Ovary (tissue), 9 donors: Measurements from ENCODE around the gene NAB2. TPM values are rescaled to one million over a fixed set of nuclear protein-coding genes. Genes with fewer than 3 reads are reported as not detected.

Experiments
- DNase-seq, 5 donors: peaks; one replicate each; pipeline ENCODE4 v3.0.0-alpha.2; 2019 to 2020
- H3K27ac ChIP-seq, 2 donors: fragments of 200-600 bp; one replicate each; pipeline versions ENCODE4 v1.5.1 to v1.8.0; 2019 to 2022
- H3K27me3 ChIP-seq: fragments of 200-600 bp; one replicate; pipeline ENCODE4 v1.8.0; 2022
- H3K36me3 ChIP-seq: fragments of 200-600 bp; sonication (generic); one replicate; pipeline ENCODE4 v1.5.1; 2019
- H3K4me1 ChIP-seq: one replicate; pipeline ENCODE4 v1.8.1; 2013; ENCODE audit warnings: mild to moderate bottlenecking, moderate library complexity; ENCODE audit not compliant: insufficient read depth
- H3K4me3 ChIP-seq: fragments of 200-600 bp; sonication (generic); one replicate; pipeline ENCODE4 v1.5.1; 2017
- H3K9me3 ChIP-seq, 2 donors: fragments of 200-600 bp in 1 of 2; sonication (generic) in 1 of 2; one replicate each; pipeline versions ENCODE4 v1.5.1 to v1.8.1; 2013 to 2019; ENCODE audit warnings: mild to moderate bottlenecking in 1 of 2, moderate library complexity in 1 of 2
- EP300 ChIP-seq: sonication (generic); formaldehyde crosslinking; IDR thresholded peaks from one replicate; pipeline ENCODE4 v1.6.1; 2017; ENCODE audit warnings: antibody characterized with exemption
- POLR2A ChIP-seq: fragments of 450-650 bp; IDR thresholded peaks from one replicate; pipeline ENCODE4 v1.6.1; 2017; ENCODE audit warnings: antibody characterized with exemption, mild to moderate bottlenecking, moderate library complexity
- WGBS, 3 donors: extraction: QIAGEN DNeasy Blood & Tissue Kit in 1 of 3; methylation state at CpG; one replicate each; pipeline versions ENCODE4 v1.1.5 to v1.1.7; 2013 to 2017; 5-methylcytosine and 5-hydroxymethylcytosine counted together
- intact Hi-C, 4 donors: fragments of 100-400 bp; cut with DNase I; formaldehyde crosslinking; loops; one replicate each; pipeline versions ENCODE4 v1.11.0 to v1.15.1; 2022 to 2023
- polyA plus RNA-seq, 2 donors: library from polyadenylated mRNA; stranded (reverse); fragments of 200-250 nt in 1 of 2; fragments of 350-450 nt in 1 of 2; fragmentation: Illumina TruSeq in 1 of 2; extraction: RNeasy Lipid Tissue Mini Kit (QIAGEN cat#74804) in 1 of 2; gene quantifications; one replicate each; pipeline ENCODE4 v1.2.3, GENCODE V29; 2013 to 2014
- total RNA-seq, 7 donors: library from RNA; depleted of rRNA in 2 of 7; stranded (reverse); fragments of >200 nt in 2 of 7; fragmentation: NEBNext Ultra II Directional in 3 of 7; extraction: Animal tissue kit (Norgen Biotek cat#: 25700) in 3 of 7; gene quantifications; one replicate each; pipeline versions ENCODE4 v1.1.0 to v1.2.4, GENCODE V29; 2016 to 2023
- TF ChIP-seq, protein P1 (sequence below), 3 donors: fragments of 450-650 bp in 2 of 3; fragments of 200-600 bp in 1 of 3; IDR thresholded peaks; one replicate each; pipeline versions ENCODE4 v1.5.1 to v1.8.0; 2016 to 2022; ENCODE audit warnings: antibody characterized with exemption in 3 of 3, mild to moderate bottlenecking in 1 of 3
- donor health status: DM: no; HTN: no; CAD: no; lungs with moderate emphysema.
- donor health status: DM: no; HTN: no; CAD: no.
- donor health status: Bipolar disorder and iron deficiency.
- donor health status: DM: yes; HTN: yes; CAD: no.
- donor health status: DM: no; HTN: no; CAD: no.
- donor health status: DM: yes; HTN: yes; CAD: no.

NAB2 gene
- total and polyA plus RNA-seq, 9 donors = 27.5 to 103 (median 47.4) TPM

DNA sequence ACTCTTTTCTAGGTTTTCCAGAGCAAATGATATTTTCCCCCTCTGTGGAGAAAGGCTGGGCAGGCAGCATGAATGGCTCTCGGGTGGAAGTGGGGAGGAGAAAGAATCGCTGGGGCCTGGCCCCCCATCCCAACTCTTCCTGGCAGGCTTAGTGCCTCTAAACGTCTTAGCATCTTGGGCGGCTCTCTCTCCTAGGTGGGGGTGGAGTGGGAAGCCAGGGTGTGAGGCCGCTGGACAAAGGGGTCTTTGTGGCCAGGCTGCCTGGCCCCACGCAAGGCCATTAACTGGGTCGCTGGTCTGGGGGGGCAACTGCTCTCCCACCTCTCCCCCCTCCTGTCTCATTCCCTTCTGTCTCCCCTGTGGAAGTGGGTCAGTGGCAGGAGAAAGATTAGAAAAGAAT, 53.8 kb downstream of the NAB2 start:
- TF ChIP-seq, protein P1, sequence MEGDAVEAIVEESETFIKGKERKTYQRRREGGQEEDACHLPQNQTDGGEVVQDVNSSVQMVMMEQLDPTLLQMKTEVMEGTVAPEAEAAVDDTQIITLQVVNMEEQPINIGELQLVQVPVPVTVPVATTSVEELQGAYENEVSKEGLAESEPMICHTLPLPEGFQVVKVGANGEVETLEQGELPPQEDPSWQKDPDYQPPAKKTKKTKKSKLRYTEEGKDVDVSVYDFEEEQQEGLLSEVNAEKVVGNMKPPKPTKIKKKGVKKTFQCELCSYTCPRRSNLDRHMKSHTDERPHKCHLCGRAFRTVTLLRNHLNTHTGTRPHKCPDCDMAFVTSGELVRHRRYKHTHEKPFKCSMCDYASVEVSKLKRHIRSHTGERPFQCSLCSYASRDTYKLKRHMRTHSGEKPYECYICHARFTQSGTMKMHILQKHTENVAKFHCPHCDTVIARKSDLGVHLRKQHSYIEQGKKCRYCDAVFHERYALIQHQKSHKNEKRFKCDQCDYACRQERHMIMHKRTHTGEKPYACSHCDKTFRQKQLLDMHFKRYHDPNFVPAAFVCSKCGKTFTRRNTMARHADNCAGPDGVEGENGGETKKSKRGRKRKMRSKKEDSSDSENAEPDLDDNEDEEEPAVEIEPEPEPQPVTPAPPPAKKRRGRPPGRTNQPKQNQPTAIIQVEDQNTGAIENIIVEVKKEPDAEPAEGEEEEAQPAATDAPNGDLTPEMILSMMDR (IDR thresholded peaks at IDR 0.05) = no peak
- no peak for TF ChIP-seq EP300
- no peak for TF ChIP-seq POLR2A
- no peaks in the 10 kb centered on the region for H3K27me3 ChIP-seq
- H3K9me3 ChIP-seq = no peaks in the 10 kb centered on the region
- 33 to 41% (median 35%) methylated on average over 7 of the region's 7 CpGs for WGBS, 3 donors
- peaks cover 40% of the 10 kb centered on the region for H3K4me1 ChIP-seq
- H3K27ac ChIP-seq = peak overlapping the region; percentile 67 to 79
- intact Hi-C loops = no loop called here
- peak in 1 of 5 donors; percentile 39 for DNase-seq
- no peak overlapping the region for H3K4me3 ChIP-seq
- no peaks in the 10 kb centered on the region for H3K36me3 ChIP-seq

DNA sequence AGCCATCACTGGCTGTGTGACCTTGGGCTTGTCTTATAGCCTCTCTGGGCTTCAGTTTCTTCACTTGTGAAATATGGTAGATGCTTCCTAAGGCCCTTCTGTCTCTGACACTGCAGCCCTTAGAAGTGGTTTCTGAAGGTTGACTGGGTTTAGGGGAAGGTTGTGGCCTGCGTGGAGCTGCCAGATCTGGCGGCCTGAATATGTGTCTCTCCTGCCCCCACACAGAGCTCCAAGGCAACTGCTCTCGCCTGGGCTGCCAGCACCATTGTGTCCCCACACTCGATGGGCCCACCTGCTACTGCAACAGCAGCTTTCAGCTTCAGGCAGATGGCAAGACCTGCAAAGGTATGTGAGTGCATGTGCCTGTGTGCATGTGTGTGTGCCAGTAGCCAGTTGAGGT, 54.5 kb downstream of the NAB2 start:
- TF ChIP-seq, protein P1 (IDR thresholded peaks at IDR 0.05) = no peak
- TF ChIP-seq POLR2A = no peak
- Histone ChIP-seq H3K36me3 (no peaks in the 10 kb centered on the region), H3K27ac (peak overlapping the region; percentile 67 to 79), H3K9me3 (no peaks in the 10 kb centered on the region), H3K4me1 (peaks cover 39% of the 10 kb centered on the region), H3K27me3 (no peaks in the 10 kb centered on the region), H3K4me3 (no peak overlapping the region)
- intact Hi-C loops = no loop called here
- 61 to 68% (median 67%) methylated on average over 4 of the region's 4 CpGs for WGBS, 3 donors
- peak in 1 of 5 donors; percentile 26 for DNase-seq

Other genes starting within 250 kb of the NAB2 start
- gene SDR9C7, start 154.7 kb upstream of the NAB2 start, total RNA-seq = under 1 TPM in 3 of 7 donors, not detected in 4; 0.10 to 0.25 (median 0.25) TPM
- under 1 TPM in 1 of 2 donors, not detected in 1; 0.07 TPM for gene SDR9C7, start 154.7 kb upstream of the NAB2 start, polyA plus RNA-seq
- gene RDH16, start 131.5 kb upstream of the NAB2 start, total RNA-seq = under 1 TPM; 0.24 to 0.64 (median 0.45) TPM
- gene RDH16, start 131.5 kb upstream of the NAB2 start, polyA plus RNA-seq = under 1 TPM; 0.22 to 0.34 TPM
- 10 to 100 TPM in 1 of 7 donors, 1 to 10 TPM in 6; 3.3 to 10.4 (median 7.4) TPM for gene ZBTB39, start 82.6 kb upstream of the NAB2 start, total RNA-seq
- 1 to 10 TPM; 2.9 to 7.1 TPM for gene ZBTB39, start 82.6 kb upstream of the NAB2 start, polyA plus RNA-seq
- not detected for gene TAC3, start 72.6 kb upstream of the NAB2 start, total RNA-seq
- 1 to 10 TPM in 1 of 2 donors, under 1 TPM in 1; 0.40 to 2.2 TPM for gene TAC3, start 72.6 kb upstream of the NAB2 start, polyA plus RNA-seq
- gene MYO1A, start 39.0 kb upstream of the NAB2 start, total RNA-seq = 1 to 10 TPM in 1 of 7 donors, under 1 TPM in 4, not detected in 2; 0.10 to 2.6 (median 0.23) TPM
- under 1 TPM; 0.08 to 0.38 TPM for gene MYO1A, start 39.0 kb upstream of the NAB2 start, polyA plus RNA-seq
- gene NEMP1, start 10.3 kb upstream of the NAB2 start, total RNA-seq = 10 to 100 TPM in 5 of 7 donors, 1 to 10 TPM in 2; 6.8 to 14.9 (median 10.8) TPM
- gene NEMP1, start 10.3 kb upstream of the NAB2 start, polyA plus RNA-seq = 10 to 100 TPM in 1 of 2 donors, 1 to 10 TPM in 1; 5.8 to 11.1 TPM
- gene STAT6, start 22.2 kb downstream of the NAB2 start, total RNA-seq = 100 to 1,000 TPM in 5 of 7 donors, 10 to 100 TPM in 2; 67.4 to 211 (median 168) TPM
- gene STAT6, start 22.2 kb downstream of the NAB2 start, polyA plus RNA-seq = 100 to 1,000 TPM; 145 to 158 TPM
- gene LRP1, start 39.4 kb downstream of the NAB2 start, total RNA-seq = 100 to 1,000 TPM; 148 to 640 (median 405) TPM
- gene LRP1, start 39.4 kb downstream of the NAB2 start, polyA plus RNA-seq = 100 to 1,000 TPM in 1 of 2 donors, 10 to 100 TPM in 1; 76.4 to 168 TPM
- not detected for gene LRP1-AS, start 58.5 kb downstream of the NAB2 start, total RNA-seq
- not detected for gene LRP1-AS, start 58.5 kb downstream of the NAB2 start, polyA plus RNA-seq
- under 1 TPM in 1 of 7 donors, not detected in 6; 0.20 TPM for gene NXPH4, start 127.7 kb downstream of the NAB2 start, total RNA-seq
- gene NXPH4, start 127.7 kb downstream of the NAB2 start, polyA plus RNA-seq = under 1 TPM in 1 of 2 donors, not detected in 1; 0.13 TPM
- gene SHMT2, start 140.6 kb downstream of the NAB2 start, total RNA-seq = 100 to 1,000 TPM in 1 of 7 donors, 10 to 100 TPM in 6; 32.3 to 185 (median 46.6) TPM
- 10 to 100 TPM; 23.0 to 34.7 TPM for gene SHMT2, start 140.6 kb downstream of the NAB2 start, polyA plus RNA-seq
- gene STAC3, start 162.1 kb downstream of the NAB2 start, total RNA-seq = 1 to 10 TPM in 6 of 7 donors, under 1 TPM in 1; 0.66 to 2.3 (median 1.8) TPM
- 1 to 10 TPM in 1 of 2 donors, under 1 TPM in 1; 0.77 to 2.9 TPM for gene STAC3, start 162.1 kb downstream of the NAB2 start, polyA plus RNA-seq